Thyroid gland (tissue), 4 donors: Measurements from ENCODE around the gene MYLK3. TPM values are rescaled to one million over a fixed set of nuclear protein-coding genes. Genes with fewer than 3 reads are reported as not detected.

ENCODE experiments used
- DNase-seq, 2 donors: peaks; one replicate each; pipeline ENCODE4 v3.0.0-alpha.2; 2019
- H3K27ac ChIP-seq, 3 donors: fragments of 200-600 bp; sonication (generic); 1 replicate in 2 of 3; 2 replicates in 1 of 3; pipeline ENCODE4 v1.5.1; 2016 to 2019; ENCODE audit warnings: mild to moderate bottlenecking in 1 of 3, moderate library complexity in 1 of 3
- H3K27me3 ChIP-seq: fragments of 200-600 bp; sonication (generic); one replicate; pipeline ENCODE4 v1.5.1; 2019
- H3K36me3 ChIP-seq, 2 donors: fragments of 200-600 bp; sonication (generic); one replicate each; pipeline ENCODE4 v1.5.1; 2016 to 2019
- H3K4me1 ChIP-seq, 2 donors: fragments of 200-600 bp; sonication (generic); one replicate each; pipeline ENCODE4 v1.5.1; 2017 to 2019
- H3K4me3 ChIP-seq, 3 donors: fragments of 200-600 bp; sonication (generic); replicated peaks in 1 of 3; 1 replicate in 2 of 3; 2 replicates in 1 of 3; pipeline ENCODE4 v1.5.1; 2016; ENCODE audit warnings: mild to moderate bottlenecking in 1 of 3
- H3K9me3 ChIP-seq: fragments of 200-600 bp; sonication (generic); one replicate; pipeline ENCODE4 v1.5.1; 2017
- CTCF ChIP-seq, 6 experiments: fragments of 200-600 bp in 3 of 6; fragments of 450-650 bp in 3 of 6; sonication (generic) in 3 of 6; IDR thresholded peaks; one replicate each; pipeline ENCODE4 v1.5.1; 2016 to 2019; ENCODE audit warnings: antibody characterized with exemption in 6 of 6, mild to moderate bottlenecking in 2 of 6, inconsistent platforms in 1 of 6, moderate library complexity in 1 of 6
- POLR2A ChIP-seq, 2 donors: fragments of 450-650 bp; IDR thresholded peaks; one replicate each; pipeline ENCODE4 v1.6.1; 2017; ENCODE audit warnings: antibody characterized with exemption in 2 of 2, mild to moderate bottlenecking in 2 of 2, moderate library complexity in 1 of 2
- WGBS, 2 donors: methylation state at CpG; one replicate each; pipeline ENCODE4 v1.1.5; 2017; 5-methylcytosine and 5-hydroxymethylcytosine counted together
- intact Hi-C: fragments of 100-400 bp; cut with DNase I; formaldehyde crosslinking; loops from one replicate; pipeline ENCODE4 v1.15.1; 2023
- total RNA-seq, 4 donors: library from RNA; depleted of rRNA; stranded (reverse); fragments of >200 nt; gene quantifications; one replicate each; pipeline ENCODE4 v1.2.3, GENCODE V29; 2016

Gene MYLK3
- total RNA-seq, 4 donors from 2014 or later: 0.10 to 0.27 (median 0.11) TPM; not detected in 1

GRCh38 chr16:46756772-46757171, 8.6 kb upstream of the MYLK3 start:
- DNase-seq: no peak
- Histone ChIP-seq H3K4me3 (no peak overlapping the region), H3K27me3 (no peaks in the 10 kb centered on the region), H3K9me3 (no peaks in the 10 kb centered on the region), H3K36me3 (no peaks in the 10 kb centered on the region), H3K27ac (no peak overlapping the region), H3K4me1 (no peaks in the 10 kb centered on the region)
- intact Hi-C loops: no loop called here
- TF ChIP-seq CTCF (IDR thresholded peaks at IDR 0.05): no peak
- no peak for TF ChIP-seq POLR2A (IDR thresholded peaks at IDR 0.05)
- WGBS, 2 donors: 79 to 82% methylated on average over 11 of the region's 11 CpGs

GRCh38 chr16:46753015-46753414, 4.9 kb upstream of the MYLK3 start:
- Histone ChIP-seq H3K27me3 (no peaks in the 10 kb centered on the region), H3K9me3 (no peaks in the 10 kb centered on the region), H3K4me1 (no peaks in the 10 kb centered on the region), H3K27ac (no peak overlapping the region), H3K36me3 (no peaks in the 10 kb centered on the region), H3K4me3 (no peak overlapping the region)
- TF ChIP-seq POLR2A (IDR thresholded peaks at IDR 0.05): no peak
- TF ChIP-seq CTCF (IDR thresholded peaks at IDR 0.05): no peak
- intact Hi-C loops: no loop called here
- 77 to 85% methylated on average over 5 of the region's 5 CpGs for WGBS, 2 donors
- no peak for DNase-seq

- DNase-seq: no peak
- no peak for TF ChIP-seq CTCF (IDR thresholded peaks at IDR 0.05)
- TF ChIP-seq POLR2A (IDR thresholded peaks at IDR 0.05): no peak
- no peaks in the 10 kb centered on the region for H3K36me3 ChIP-seq
- no peaks in the 10 kb centered on the region for H3K9me3 ChIP-seq
- no peak overlapping the region for H3K27ac ChIP-seq
- no peak overlapping the region for H3K4me3 ChIP-seq
- intact Hi-C loops: no loop called here
- no peaks in the 10 kb centered on the region for H3K4me1 ChIP-seq
- H3K27me3 ChIP-seq: no peaks in the 10 kb centered on the region
- WGBS, 2 donors: 86 to 89% methylated on average over 7 of the region's 7 CpGs
Observed at GRCh38 chr16:46751381-46751780, 3.2 kb upstream of the MYLK3 start.

GRCh38 chr16:46748775-46749705, 896 bp upstream of the MYLK3 start:
- 62 to 66% methylated on average over 18 to 19 of the region's 20 CpGs for WGBS, 2 donors
- DNase-seq: peak; percentile 15 to 22
- Histone ChIP-seq H3K4me3 (no peak overlapping the region), H3K27me3 (no peaks in the 10 kb centered on the region), H3K9me3 (no peaks in the 10 kb centered on the region), H3K27ac (no peak overlapping the region), H3K36me3 (no peaks in the 10 kb centered on the region), H3K4me1 (no peaks in the 10 kb centered on the region)
- TF ChIP-seq CTCF (IDR thresholded peaks at IDR 0.05) (no peak), POLR2A (IDR thresholded peaks at IDR 0.05) (no peak)
- intact Hi-C loops: no loop called here
